HEK293T (cell line): ENCODE results near the gene C2orf68.
A peak's percentile ranks its signal among the peaks of the same experiment; 100 is the strongest.
"Not testable (repeated sequence)": the region's sequence is repeated elsewhere in the genome, so short reads cannot be mapped to it uniquely, and the experiment has no call there.

Source experiments
- CTCF ChIA-PET: fragments of 350-600 bp; formaldehyde crosslinking; extraction: SDS; loops from one replicate; lab custom pipeline; 2021; ENCODE audit warnings: antibody characterized with exemption, inconsistent platforms; lab: Yijun Ruan, JAX
- POLR2A ChIA-PET: fragments of 350-600 bp; formaldehyde crosslinking; extraction: SDS; loops from one replicate; lab custom pipeline; 2020; ENCODE audit warnings: antibody characterized with exemption, inconsistent platforms; lab: Yijun Ruan, JAX
- DNase-seq: peaks from one replicate; pipeline ENCODE4 v3.0.0; 2012; ENCODE audit warnings: mixed read lengths; ENCODE audit errors: extremely low spot score
- ARNT ChIP-seq: fragments of 450-650 bp; IDR thresholded peaks from 2 replicates; pipeline ENCODE4 v1.6.1; 2017; ENCODE audit warnings: mild to moderate bottlenecking
- BHLHE40 ChIP-seq: fragments of 450-650 bp; IDR thresholded peaks from 2 replicates; pipeline ENCODE4 v1.6.1; 2016; ENCODE audit warnings: mild to moderate bottlenecking, moderate library complexity, borderline replicate concordance
- CTBP1 ChIP-seq: fragments of 450-650 bp; IDR thresholded peaks from 2 replicates; pipeline ENCODE4 v1.6.1; 2016; ENCODE audit warnings: borderline replicate concordance
- ELF4 ChIP-seq: fragments of 450-650 bp; IDR thresholded peaks from 2 replicates; pipeline ENCODE4 v1.6.1; 2017; ENCODE audit warnings: antibody characterized with exemption
- FOXA1 ChIP-seq: fragments of 450-650 bp; IDR thresholded peaks from 2 replicates; pipeline ENCODE4 v1.6.1; 2016; ENCODE audit warnings: mild to moderate bottlenecking
- FOXK2 ChIP-seq: fragments of 450-650 bp; IDR thresholded peaks from 2 replicates; pipeline ENCODE4 v1.6.1; 2016; ENCODE audit warnings: mild to moderate bottlenecking
- FOXM1 ChIP-seq: fragments of 450-650 bp; IDR thresholded peaks from 2 replicates; pipeline ENCODE4 v1.6.1; 2017; ENCODE audit warnings: mild to moderate bottlenecking, borderline replicate concordance
- HDGF ChIP-seq: fragments of 450-650 bp; IDR thresholded peaks from 2 replicates; pipeline ENCODE4 v1.6.1; 2017; ENCODE audit warnings: antibody characterized with exemption, borderline replicate concordance
- L3MBTL2 ChIP-seq: fragments of 450-650 bp; conservative IDR thresholded peaks from 2 replicates; pipeline ENCODE4 v1.6.1; 2016; ENCODE audit warnings: mild to moderate bottlenecking
- LEF1 ChIP-seq: fragments of 450-650 bp; IDR thresholded peaks from 2 replicates; pipeline ENCODE4 v1.6.1; 2017; ENCODE audit warnings: mild to moderate bottlenecking, borderline replicate concordance
- NFRKB ChIP-seq: fragments of 450-650 bp; IDR thresholded peaks from 2 replicates; pipeline ENCODE4 v1.6.1; 2016; ENCODE audit warnings: mild to moderate bottlenecking, moderate library complexity
- SP1 ChIP-seq: fragments of 450-650 bp; IDR thresholded peaks from 2 replicates; pipeline ENCODE4 v1.6.1; 2017
- SUZ12 ChIP-seq: fragments of 450-650 bp; IDR thresholded peaks from 2 replicates; pipeline ENCODE4 v1.6.1; 2016; ENCODE audit warnings: mild to moderate bottlenecking
- TARDBP ChIP-seq: fragments of 450-650 bp; IDR thresholded peaks from 2 replicates; pipeline ENCODE4 v1.6.1; 2016
- ZNF384 ChIP-seq: fragments of 450-650 bp; IDR thresholded peaks from 2 replicates; pipeline ENCODE4 v1.6.1; 2016
- TF ChIP-seq, protein P1 (sequence below): fragments of 450-650 bp; IDR thresholded peaks from 2 replicates; pipeline ENCODE4 v1.6.1; 2016

The C2orf68 gene

DNA sequence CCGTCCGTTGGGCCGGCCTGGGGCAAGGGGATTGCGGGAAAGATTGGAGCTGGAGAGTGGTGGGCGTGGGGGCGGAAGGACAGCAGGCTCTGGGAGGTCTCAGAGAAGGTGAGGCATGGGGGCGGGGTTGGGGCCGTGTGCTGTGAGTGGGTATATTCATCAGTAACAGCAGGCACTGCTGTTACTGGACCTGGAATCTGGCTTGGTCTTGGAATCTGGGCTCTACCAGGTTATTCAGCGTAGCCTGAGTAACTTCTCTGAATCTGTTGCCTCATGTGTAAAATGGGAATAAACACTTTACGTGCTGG, 15.9 kb downstream of the C2orf68 start:
- POLR2A ChIA-PET, result interaction anchor here (1.0 to 3.2 kb wide), 15 partner anchors 9 to 159 kb away, joined by 3 to 30 read pairs (median 8); partner anchors contain the start of genes C2orf68, GGCX, MAT2A and USP39
- CTCF ChIA-PET, result interaction anchor here (1.4 kb wide), 1 partner anchor 16 kb away, joined by 3 read pairs; the partner anchor contains the start of gene C2orf68
- DNase-seq, result no peak
- TF ChIP-seq FOXM1 (no peak), TARDBP (no peak), ELF4 (no peak), ARNT (no peak), ZNF384 (no peak), L3MBTL2 (no peak), SUZ12 (no peak), SP1 (no peak), FOXK2 (no peak), NFRKB (no peak)
- TF ChIP-seq, protein P1, sequence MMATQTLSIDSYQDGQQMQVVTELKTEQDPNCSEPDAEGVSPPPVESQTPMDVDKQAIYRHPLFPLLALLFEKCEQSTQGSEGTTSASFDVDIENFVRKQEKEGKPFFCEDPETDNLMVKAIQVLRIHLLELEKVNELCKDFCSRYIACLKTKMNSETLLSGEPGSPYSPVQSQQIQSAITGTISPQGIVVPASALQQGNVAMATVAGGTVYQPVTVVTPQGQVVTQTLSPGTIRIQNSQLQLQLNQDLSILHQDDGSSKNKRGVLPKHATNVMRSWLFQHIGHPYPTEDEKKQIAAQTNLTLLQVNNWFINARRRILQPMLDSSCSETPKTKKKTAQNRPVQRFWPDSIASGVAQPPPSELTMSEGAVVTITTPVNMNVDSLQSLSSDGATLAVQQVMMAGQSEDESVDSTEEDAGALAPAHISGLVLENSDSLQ, result no peak

DNA sequence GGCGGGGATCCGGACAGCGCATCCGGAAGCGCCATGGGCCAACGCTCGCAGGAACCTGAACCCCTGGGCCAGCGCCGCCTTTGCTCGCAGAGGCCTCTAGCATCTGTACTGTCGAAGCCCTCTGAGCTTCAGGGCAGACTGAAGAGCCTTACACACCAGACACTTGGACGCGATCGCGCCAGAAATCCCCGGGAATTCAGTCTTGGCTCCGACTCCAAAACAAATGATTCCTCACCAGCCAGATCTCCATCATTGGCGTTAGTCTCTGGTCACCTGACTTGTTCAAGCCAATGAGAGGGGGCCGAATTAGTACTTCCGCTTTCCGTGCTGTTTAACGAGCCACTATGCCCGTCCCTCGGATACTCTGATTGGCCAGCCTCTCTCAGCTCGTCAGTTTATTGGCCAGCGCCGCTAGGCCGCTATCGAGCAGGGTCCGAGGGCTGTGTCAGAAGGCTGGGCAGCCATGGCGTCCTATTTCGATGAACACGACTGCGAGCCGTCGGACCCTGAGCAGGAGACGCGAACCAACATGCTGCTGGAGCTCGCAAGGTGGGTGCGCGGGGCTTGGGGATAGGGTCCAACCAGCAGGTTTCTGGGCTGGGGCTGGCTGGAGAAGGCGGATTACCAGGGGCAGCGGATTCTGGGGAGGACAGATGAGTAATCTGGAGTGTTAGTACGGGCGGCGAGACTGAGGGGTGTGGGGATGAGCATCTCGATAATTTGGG, 16.4 kb downstream of the C2orf68 start, which contains the start of gene RNF181:
RNF181 (plus strand) TSS at position 445 of the 725 bp plus-strand sequence; CDS start at position 464, 19 bp downstream.
- CTCF ChIA-PET, result interaction anchor here (1.4 kb wide), 1 partner anchor 16 kb away, joined by 3 read pairs; the partner anchor contains the start of gene C2orf68
- peak; percentile 94 for DNase-seq
- TF ChIP-seq ELF4, result peak; percentile 94
- TF ChIP-seq ARNT, result no peak
- TF ChIP-seq FOXA1, result no peak
- peak; percentile 86 for TF ChIP-seq L3MBTL2
- POLR2A ChIA-PET, result interaction anchor here (0.7 to 3.2 kb wide), 20 partner anchors 10 to 268 kb away, joined by 3 to 30 read pairs (median 5); partner anchors contain the start of genes C2orf68, GGCX, MAT2A and TGOLN2

DNA sequence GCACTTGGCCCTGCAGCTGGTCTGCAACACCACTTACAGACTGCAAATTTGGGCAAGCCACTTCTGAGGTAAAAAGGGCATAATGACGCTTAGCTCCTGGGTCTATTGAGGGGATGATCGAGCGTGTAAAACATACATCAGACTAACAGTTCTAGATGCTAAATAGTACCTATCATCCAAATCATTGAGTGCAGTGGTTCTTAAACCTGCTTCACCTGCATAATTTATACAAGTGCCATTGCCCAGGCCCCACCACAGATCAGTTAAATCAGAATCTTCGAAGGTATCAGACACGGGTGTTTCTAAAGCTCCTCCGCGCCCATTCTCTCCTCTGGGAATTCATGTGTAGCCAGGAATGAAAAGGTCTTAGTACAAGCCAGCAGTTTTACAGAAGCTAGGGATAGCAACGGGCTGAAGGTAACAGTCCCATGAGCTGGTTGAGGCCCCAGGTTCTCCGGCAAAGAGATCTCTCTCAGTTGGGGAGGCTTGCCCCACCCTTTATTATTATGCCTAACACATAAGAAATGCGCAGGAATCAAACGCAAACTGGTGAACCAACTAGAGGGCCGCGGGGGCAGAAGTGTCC, 17.1 kb downstream of the C2orf68 start:
- DNase-seq, result no peak
- no peak for TF ChIP-seq SUZ12
- no peak for TF ChIP-seq TARDBP
- TF ChIP-seq ARNT, result no peak
- ChIA-PET POLR2A (interaction anchor here (0.7 to 3.2 kb wide), 20 partner anchors 9 to 267 kb away, joined by 3 to 30 read pairs (median 5); partner anchors contain the start of genes C2orf68, GGCX, MAT2A and TGOLN2), CTCF (no interaction called here)

DNA sequence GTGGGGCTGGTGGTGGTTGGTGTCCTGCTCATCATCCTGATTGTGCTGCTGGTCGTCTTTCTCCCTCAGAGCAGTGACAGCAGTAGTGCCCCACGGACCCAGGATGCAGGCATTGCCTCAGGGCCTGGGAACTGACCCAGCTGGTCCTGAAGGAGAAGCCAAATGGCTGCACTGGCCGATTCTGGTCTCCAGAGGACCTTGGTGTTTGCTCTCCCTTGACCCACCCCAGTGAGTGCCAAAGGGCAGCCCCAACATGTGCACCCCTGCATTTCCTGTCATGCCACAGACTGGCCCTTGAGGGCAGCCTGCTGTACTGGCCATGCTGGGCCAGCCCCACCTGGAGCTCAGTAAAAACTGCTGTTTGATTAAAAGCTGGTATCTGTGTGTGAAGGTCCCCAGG, 18.8 kb downstream of the C2orf68 start:
- ChIA-PET CTCF (no interaction called here), POLR2A (interaction anchor here (0.6 to 3.2 kb wide), 3 partner anchors 7 to 24 kb away, joined by 3 to 28 read pairs (median 4); partner anchors contain the start of gene VAMP5)
- no peak for TF ChIP-seq LEF1
- TF ChIP-seq BHLHE40, result no peak
- DNase-seq, result no peak

DNA sequence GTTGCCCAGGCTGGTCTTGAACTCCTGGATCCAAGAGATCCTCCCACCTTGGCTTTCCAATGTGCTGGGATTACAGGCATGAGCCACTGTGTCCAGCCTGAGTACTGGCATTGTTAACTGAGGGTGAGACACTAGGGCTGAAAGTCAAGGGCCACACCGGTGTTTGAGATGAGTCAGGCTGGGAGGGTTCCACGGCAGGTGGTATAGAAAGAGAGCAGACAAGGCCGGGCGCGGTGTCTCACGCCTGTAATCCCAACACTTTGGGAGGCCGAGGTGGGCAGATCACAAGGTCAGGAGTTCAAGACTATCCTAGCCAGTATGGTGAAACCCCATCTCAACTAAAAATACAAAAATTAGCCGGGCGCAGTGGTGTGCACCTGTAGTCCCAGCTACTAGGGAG, 19.6 kb downstream of the C2orf68 start:
- CTCF ChIA-PET, DNase-seq: not testable (repeated sequence)
- POLR2A ChIA-PET, result interaction anchor here (0.9 kb wide), 1 partner anchor 14 kb away, joined by 4 read pairs; no protein-coding TSS in a partner anchor

DNA sequence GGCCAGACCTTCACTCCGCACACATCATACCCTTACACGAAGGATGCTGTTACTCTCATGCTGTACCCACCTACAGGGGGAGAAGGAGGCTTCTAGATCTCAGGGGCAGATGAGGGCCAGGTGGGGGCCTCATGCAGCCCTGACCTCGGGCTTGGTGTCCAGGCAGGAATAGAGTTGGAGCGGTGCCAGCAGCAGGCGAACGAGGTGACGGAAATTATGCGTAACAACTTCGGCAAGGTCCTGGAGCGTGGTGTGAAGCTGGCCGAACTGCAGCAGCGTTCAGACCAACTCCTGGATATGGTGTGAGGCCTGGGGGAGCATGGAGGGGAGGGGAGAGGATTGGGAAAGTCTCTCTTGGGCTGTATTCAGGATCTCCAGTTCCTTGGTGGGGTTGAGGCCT, 20.3 kb downstream of the C2orf68 start:
- no peak for TF ChIP-seq L3MBTL2
- TF ChIP-seq ARNT, result no peak
- no peak for TF ChIP-seq FOXK2
- TF ChIP-seq, protein P1, result no peak
- TF ChIP-seq ZNF384, result no peak
- ChIA-PET CTCF (no interaction called here), POLR2A (interaction anchor here (1.2 to 1.4 kb wide), 3 partner anchors 11 to 53 kb away, joined by 4 to 7 read pairs (median 4); partner anchors contain the start of genes C2orf68, MAT2A and TMEM150A)
- DNase-seq, result no peak

DNA sequence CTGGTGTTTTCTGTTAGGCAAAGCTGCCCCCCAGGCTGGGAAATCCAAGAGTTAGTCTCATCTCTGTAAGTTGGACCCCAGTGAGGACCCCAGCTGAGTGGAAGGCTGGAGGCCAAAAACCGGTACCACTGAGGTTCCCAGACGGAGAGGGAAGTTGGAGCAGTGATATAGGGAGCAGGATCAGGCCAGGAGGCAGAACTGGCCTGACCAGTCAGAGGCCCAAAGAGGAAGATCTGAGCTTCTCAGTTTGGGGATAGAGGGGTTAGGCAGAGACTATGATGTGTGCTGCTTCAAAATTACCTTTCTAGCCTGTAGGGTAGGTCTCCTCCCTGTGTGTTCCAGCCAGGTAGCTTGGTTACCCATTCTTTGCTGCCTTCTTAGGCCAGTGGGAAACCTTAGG, 20.9 kb downstream of the C2orf68 start:
- ChIA-PET POLR2A (interaction anchor here (1.2 to 1.4 kb wide), 3 partner anchors 12 to 52 kb away, joined by 4 to 7 read pairs (median 4); partner anchors contain the start of genes C2orf68, MAT2A and TMEM150A), CTCF (no interaction called here)
- no peak for TF ChIP-seq ZNF384
- no peak for TF ChIP-seq NFRKB
- no peak for TF ChIP-seq LEF1
- TF ChIP-seq ELF4, result no peak
- no peak for TF ChIP-seq SUZ12
- TF ChIP-seq FOXA1, result no peak
- TF ChIP-seq, protein P1, result no peak
- no peak for TF ChIP-seq HDGF
- TF ChIP-seq FOXK2, result no peak
- no peak for TF ChIP-seq CTBP1
- TF ChIP-seq ARNT, result no peak
- no peak for TF ChIP-seq FOXM1
- no peak for TF ChIP-seq SP1
- DNase-seq, result no peak
